Measurements from ENCODE around the gene FBLN1. TPM values are rescaled to one million over a fixed set of nuclear protein-coding genes. Genes with fewer than 3 reads are reported as not detected.
"Not testable (repeated sequence)": the region's sequence is repeated elsewhere in the genome, so short reads cannot be mapped to it uniquely, and the experiment has no call there.

The FBLN1 gene
- total RNA-seq, 1 donor: 0.27 TPM

DNA sequence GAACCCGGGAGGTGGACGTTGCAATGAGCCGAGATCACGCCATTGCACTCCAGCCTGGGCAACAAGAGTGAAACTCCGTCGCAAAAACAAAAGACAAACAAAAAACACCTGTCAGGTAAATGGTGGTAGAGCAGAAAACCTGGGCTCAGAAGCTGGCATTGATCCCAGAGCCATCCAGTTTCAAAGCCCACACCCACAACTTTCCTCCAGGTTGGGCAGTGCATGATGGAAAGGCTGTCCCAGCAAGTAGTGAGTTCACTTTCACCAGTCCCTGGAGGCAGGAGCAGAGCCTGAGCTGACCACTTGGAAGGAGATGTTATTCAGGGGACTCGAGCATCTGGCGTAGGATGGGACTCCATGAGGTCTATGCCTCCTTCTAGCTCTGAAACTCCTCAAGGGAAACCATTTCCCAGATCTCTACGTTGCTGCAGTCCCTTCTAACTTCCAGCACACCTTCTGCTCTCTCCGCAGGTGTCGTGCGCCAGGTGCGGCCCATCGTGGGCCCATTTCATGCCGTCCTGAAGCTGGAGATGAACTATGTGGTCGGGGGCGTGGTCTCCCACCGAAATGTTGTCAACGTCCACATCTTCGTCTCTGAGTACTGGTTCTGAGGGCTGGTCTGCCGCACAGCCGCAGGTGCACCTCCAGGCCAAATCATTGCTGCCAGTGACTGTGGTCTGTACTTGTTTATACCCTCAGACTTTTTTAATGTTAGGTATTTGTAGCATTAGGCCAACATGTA, 97.3 kb downstream of the FBLN1 start:
- no peak for DNase-seq (ENCODE audit: low read depth in 2 of 3, low spot score in 2 of 3)

DNA sequence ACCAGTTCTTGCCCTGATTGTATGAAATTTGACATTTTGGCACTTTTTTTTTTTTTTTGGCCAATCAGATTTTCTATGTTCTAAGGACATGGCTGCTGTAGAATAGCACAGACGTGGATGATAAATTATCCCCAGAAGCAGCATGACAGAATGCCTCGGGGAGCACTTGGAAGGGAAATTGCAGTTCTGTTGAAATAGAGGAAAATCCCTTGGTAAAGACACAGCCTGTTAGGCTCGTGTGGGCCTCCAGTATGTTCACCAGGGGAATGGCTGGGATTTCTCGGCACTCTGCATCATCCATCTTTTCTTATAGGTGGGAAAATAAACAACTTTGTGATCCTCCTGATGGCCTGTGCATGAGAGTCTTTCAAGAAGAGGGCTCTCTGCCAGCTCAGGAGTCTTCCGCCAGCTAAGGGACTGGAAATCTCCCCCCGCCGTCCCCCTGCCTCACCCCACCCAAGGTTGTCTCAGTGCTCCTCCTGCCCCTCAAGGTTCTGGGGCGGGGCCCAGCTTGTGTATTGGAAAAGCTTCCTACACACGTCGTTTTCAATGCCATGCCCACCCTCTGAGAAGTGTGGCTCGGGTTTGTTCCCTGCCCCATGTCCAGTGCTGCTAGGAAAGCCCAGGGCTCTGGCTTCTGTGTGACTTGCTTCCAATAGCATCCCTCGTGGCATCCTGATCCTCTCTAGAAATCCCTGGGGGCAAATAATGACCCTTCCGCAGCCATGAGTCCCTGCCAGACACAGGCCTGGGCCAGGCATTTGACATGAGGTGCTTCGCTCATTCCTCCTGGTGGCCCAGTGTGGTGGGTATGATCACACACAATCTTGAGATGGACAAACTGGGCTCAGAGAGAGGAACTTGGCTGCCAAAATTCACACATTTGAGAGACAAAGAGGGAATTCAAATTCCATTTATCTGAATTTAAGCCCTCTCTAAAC, 98.4 kb downstream of the FBLN1 start:
- DNase-seq (ENCODE audit: low read depth in 2 of 3, low spot score in 2 of 3): no peak

DNA sequence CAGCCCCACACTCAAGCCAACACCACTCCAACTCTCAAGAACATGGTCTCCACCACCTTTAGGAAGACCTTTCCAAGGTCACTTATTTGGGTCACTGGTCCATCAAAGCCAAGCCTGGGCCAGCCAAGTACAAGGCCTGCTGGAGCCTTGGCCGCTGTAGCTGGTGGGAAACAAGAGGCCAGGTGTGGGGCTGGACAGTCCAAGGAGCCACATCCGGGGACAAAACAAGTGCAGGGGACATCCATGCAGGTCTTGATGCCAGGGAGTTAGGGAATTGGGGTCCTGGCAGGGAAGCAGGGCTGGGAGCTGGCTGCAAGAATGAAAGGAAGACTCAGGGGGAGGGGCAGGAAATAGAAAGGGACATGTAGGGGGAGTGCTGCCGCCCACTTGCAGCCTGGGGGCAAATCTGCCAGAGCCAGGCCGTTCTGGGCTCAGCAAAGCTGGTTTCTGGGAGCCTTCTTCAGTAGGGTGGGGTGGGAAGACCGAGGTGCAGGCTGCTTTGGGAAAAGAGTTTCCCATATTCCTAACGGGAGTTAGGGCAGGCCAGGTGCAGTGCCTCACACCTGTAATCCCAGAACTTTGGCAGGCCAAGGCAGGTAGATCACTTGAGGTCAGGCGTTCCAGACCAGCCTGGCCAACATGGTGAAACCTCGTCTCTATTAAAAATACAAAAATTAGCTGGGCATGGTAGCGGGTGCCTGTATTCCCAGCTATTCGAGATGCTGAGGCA, 99.5 kb downstream of the FBLN1 start:
- no peak for DNase-seq (ENCODE audit: low read depth in 2 of 3, low spot score in 2 of 3)

DNA sequence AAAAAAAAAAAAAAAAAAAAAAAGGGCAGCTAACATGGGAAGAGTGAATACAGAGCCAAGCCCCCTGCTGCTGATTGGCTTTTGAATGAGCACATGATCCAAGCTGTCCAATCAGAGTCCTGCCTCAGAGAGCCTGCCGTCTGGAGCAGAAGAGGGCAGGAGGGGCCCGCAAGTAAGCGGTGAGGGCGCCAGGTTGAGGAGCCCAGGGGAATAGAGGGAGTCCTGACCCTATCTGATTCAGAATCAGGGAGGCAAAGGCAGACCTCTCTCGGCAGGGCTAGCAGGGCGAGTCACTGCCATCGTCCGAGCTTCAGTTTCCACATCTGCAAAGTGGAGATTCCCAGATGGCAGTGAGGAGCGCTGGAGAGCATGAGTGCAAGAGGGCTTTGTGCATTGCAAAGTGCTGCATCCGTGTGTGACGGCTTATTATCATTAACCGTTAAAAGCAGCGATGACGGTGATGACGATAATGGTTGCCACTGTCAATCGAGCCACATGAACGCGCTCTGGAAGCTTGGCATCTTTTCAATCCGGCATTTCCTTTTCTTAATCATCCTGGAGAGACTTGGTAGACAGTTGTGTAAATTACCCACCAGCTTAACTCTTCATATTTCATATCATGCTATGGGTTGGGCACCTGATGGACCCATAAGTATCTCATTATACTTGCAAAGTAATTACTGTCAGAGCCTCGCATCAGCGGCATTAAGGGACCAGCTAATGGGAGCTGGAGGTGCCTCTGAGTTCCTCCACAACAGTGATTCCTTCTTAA, 100.3 kb downstream of the FBLN1 start:
- peak in 1 of 3 donors; percentile 48 for DNase-seq (ENCODE audit: low read depth in 2 of 3, low spot score in 2 of 3)

DNA sequence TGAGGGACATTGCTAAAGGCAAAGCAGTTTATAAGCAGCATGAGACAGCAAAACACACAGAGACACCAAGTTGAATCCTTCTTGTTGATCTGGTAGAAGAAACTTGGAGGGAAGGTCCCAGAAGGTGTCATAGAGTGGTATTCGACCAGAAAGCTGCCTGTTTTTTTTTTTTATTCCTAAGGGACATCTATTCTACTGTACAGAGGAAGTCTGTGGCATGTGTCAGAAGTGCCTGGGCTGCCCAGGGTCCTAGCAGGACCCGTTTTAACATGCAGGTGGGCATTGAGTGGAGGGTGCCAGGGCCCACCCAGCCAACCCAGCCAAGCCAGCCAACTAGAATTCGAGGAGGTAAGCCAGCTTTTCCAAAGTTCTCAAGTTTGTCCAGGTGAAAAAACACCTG, 100.9 kb downstream of the FBLN1 start:
- DNase-seq (ENCODE audit: low read depth in 2 of 3, low spot score in 2 of 3): no peak

DNA sequence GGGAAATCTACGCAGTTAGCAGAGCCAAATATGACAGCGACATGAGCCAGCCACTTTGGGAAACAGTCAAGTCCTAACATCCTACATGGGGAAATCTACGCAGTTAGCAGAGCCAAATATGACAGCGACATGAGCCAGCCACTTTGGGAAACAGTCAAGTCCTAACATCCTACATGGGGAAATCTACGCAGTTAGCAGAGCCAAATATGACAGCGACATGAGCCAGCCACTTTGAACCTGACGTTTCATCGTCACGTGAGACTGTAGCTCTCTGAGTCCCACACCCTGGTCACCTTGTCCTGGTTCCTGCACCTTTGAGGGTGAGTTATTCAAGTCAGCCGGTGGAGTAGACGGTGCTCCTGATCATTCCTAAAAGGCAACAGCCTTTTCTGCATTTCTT, 105.4 kb downstream of the FBLN1 start:
- not testable (repeated sequence) for DNase-seq (ENCODE audit: low read depth in 2 of 3, low spot score in 2 of 3)

DNA sequence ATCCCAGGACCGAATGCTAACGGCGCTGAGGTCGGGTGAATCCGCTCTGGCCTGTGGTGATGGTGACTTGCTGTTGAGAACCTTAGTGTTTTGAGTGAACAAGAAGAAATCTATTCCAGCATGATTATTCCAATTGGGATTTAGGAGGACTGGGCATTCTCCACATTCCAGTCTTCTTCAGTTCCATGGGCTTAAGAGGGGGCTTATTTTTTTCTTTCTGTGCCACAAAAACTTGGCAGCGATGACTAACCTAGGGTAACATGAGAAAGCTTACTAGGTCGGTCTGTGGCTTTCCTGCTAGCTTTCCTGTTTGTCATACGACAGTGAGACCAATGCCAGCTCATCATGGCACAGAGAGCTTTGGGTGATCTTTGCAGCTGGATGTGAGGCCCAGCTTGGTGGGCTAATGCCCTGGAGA, 106.1 kb downstream of the FBLN1 start:
- peak in 2 of 3 donors; percentile 81 to 82 for DNase-seq (ENCODE audit: low read depth in 2 of 3, low spot score in 2 of 3)

DNA sequence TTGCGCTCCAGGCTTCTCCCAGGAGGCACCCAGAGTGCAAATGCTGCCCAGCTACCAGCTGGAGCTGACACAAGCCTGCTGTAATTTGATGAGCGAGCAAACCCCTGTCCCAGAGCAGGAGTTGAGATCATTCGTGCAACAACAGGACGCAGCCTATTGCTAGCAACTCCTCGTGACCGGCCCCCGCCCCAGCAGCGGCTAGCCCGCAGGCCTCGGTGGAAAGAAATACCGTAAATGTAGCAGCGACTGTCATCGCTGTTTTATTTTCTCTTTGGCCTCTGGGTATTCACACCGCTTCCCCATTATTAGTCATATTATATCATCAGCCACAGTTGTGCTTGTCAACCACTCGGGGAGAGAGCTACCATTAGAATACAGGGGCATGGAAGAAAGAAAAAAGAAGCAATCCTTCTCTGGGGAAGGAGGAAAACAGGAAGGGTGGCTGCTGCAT, 109.8 kb downstream of the FBLN1 start:
- DNase-seq (ENCODE audit: low read depth in 2 of 3, low spot score in 2 of 3): peak in 2 of 3 donors; percentile 57 to 59

DNA sequence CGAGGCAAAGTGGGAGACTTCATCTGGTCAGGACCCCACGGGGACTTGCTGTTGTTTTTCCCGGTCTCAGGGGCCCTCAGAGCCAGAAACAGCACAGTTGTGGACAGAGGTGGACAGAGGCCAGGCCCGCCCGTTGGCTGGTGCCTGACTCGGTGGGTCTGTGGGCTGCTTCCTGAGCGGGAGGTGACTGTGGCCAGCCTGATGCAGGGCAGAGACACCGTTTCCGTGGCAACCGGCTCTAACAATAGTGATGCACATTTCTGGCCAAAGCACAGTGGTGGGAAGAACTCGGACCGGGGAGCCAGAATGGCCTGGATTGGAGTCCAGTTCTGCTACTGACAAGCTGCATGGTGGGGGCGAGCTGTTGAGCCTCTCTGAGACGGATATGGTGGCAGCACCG, 110.3 kb downstream of the FBLN1 start:
- DNase-seq (ENCODE audit: low read depth in 2 of 3, low spot score in 2 of 3): no peak

DNA sequence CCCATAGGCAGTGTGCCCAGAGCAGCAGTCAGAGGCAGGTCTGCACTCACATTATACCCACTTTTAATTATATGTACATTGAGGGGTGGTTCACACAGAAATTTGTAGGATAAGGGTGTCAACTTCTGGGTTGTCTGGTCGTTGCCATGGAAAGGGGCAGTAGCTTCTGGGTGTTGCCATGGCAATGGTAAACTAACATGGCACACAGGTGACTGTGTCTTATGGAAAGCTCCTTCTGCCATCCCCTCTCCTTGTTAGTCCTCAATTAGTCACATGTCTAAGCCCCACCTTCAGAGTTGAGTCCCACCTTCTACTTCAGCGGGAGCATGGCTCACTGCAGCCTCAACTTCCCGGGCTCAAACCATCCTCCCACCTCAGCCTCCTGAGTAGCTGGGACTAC, 112.7 kb downstream of the FBLN1 start:
- DNase-seq (ENCODE audit: low read depth in 2 of 3, low spot score in 2 of 3): no peak

DNA sequence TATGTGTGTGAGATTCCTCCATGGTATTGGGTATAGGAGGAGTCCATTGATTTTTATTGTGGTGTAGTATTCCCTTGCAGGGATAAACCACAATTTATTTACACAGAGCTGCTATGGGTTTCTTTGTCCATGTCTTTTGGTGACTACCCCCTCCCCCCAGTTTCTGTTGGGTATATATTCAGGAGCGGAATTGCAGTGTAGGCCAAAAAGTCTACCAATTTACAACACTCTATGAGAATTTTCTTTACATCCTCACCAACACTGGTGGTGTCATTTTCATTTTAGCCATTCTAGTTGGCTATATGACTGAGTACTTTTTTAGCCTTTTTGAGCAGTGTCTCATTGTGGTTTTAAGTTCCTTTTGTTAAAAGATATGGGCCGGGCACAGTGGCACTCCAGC, 113.7 kb downstream of the FBLN1 start:
- DNase-seq (ENCODE audit: low read depth in 2 of 3, low spot score in 2 of 3): no peak

DNA sequence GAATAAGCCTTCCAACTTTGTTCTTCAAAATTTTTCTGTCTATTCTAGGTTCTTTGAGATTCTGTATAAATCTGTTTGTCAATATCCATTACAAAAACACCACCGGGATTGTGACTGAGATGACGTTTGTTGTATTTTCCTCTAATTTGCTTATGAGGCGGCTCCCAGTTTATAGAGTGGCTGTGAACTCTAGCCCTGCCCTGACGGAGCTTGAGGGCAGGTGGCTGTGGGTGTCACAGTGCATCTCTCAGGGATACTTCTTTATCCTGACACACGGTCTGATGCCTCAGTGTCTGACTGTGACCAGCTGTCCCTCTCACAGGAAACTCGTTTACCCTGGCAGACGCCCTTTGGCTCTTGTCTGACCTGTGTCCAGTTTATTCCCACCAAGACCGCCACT, 115.3 kb downstream of the FBLN1 start:
- DNase-seq (ENCODE audit: low read depth in 2 of 3, low spot score in 2 of 3): no peak

DNA sequence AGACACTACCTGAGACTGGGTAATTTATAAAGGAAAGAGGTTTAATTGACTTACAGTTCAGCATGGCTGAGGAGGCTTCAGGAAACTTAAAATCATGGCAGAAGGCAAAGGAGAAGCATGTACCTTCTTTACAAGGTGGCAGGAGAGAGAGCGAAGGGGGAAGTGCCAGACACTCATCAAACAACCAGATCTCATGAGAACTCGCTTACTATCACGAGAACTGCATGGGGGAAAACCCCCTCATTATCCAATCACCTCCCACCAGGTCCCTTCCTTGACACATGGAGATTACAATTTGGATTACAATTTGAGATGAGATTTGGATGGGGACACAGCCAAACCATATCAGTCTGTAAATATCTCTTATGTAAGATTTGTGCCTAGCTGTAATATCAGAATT, 118.0 kb downstream of the FBLN1 start:
- DNase-seq (ENCODE audit: low read depth in 2 of 3, low spot score in 2 of 3): peak in 1 of 3 donors; percentile 36

DNA sequence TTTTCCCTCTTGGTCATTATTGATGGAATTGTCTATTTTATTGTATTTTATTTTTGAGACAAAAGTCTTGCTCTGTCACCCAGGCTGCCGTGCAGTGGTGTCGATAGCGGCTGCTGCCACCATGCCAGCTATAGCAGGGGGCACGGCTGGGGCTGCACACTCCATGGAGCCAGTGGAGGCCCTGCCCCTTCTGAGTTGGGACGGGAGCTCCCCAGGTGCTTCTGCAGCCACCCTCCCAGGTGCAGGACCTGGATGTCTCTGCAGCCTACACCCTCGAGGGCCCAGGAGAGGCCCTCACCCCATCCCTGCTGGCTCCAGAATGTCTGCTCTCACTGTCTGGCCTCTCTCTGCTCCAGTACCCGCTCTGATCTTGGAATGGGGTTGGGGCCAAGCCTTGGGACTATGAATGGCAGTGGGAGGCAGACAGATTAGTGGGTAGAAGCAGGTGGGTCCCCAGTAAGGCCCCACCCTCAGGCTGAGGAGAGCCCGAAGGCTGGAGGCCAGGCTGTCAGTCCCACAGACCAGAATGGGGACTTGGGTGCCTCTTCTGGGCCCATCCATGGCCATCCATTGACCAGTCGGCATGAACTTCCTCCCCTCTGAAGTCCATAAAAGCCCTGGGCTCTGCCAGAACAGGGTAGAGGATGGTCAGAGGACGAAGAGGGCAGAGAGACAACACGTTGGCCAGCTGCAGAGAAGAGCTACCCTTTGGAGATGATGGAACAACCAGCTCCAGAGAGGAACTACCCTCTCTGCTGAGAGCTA, 119.3 kb downstream of the FBLN1 start:
- no peak for DNase-seq (ENCODE audit: low read depth in 2 of 3, low spot score in 2 of 3)

DNA sequence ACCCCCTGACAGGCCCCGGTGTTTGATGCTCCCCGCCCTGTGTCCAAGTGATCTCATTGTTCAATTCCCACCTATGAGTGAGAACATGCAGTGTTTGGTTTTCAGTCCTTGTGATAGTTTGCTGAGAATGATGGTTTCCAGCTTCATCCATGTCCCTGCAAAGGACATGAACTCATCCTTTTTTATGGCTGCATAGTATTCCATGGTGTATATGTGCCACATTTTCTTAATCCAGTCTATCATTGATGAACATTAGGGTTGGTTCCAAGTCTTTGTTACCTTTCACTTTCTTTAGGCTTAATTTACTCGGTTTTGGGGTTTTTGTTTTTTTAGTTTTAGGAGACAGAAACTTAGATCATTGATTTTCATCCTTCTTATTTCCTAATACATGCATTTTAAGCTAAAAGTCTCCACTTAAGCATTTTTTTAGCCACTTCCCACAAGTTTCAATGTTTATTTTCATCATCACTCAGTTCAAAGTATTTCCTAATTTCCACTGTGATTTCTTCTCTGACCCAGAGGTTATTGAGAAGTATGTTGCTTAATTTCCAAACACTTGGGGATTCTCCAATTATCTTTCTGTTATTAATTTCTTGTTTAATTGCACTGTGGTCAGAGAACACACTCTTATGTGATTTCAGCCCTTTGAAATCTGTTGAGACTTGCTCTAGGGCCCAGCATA, 120.9 kb downstream of the FBLN1 start:
- not testable (repeated sequence) for DNase-seq (ENCODE audit: low read depth in 2 of 3, low spot score in 2 of 3)

DNA sequence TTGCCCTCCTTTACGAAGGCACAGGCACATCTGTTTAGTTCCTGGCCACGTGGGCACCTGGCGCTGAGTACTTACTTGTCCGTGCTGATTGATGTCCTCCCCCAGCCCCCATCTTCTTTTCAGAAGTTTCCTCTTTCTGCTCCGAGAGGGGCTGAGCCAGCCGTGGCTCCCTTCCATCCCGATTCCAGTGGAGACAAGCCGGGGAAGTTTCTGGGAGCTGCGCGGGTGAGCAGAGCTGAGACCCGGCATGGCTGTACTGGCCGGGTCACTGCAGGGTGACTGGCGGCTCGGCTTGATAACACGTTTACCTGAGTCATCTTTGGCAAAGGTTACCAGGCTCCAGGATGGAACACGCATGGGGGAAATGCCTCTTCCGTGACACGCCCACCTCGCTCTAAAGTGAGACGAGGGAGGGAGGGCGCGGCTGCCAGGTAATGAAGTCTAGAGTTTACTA, 123.5 kb downstream of the FBLN1 start:
- DNase-seq (ENCODE audit: low read depth in 2 of 3, low spot score in 2 of 3): no peak

DNA sequence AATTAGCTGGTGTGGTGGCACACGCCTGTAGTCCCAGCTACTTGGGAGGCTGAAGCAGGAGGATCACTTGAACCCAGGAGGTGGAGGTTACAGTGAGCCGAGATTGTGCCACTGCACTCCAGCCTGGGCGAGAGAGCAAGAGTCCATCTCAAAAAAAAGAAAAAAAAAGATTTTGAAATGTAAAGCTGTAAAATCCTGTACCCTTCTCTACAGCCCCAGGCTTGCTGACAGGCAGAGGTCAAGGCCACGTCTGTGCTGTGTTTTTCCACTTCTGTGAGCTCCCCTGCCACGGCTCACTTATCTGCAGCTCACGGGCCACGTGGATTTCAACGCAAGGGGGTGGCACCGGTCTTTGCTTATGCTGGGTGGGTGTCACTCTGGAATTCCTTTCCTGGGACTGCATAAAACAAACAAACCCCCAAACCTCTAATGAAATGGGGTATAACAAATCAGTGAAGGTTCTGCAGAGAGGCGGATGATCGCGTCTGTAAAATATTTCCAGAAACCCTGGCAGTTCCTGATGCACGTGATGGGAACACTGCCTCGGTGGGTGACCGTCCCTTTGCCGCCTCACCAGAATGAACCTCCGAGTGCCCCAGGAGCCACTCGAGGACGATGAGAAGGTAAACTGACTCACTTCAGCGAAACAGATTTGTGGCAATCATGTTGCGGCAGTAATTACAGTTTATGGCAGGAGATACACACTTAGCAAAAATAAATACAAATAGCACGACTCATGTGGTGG, 125.0 kb downstream of the FBLN1 start:
- DNase-seq (ENCODE audit: low read depth in 2 of 3, low spot score in 2 of 3): no peak

DNA sequence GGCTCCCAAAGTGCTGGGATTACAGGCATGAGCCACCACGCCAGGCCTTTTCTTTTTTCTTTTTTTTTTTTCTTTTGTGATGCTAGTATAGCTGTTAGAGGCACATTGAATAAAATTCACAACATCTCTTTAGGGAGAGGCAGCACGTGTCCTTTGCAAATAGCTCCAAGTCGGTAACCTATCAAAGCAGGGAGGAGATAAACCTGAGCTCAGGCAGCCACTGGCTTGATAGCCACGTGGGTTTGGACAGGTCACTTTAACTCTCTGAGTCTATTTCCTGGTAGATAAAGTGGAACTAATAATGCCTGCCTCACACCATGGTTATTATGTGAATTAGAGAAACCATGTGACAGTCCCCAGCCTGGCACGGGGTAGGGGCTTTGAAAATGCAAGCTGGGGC, 125.8 kb downstream of the FBLN1 start:
- no peak for DNase-seq (ENCODE audit: low read depth in 2 of 3, low spot score in 2 of 3)

All from hematopoietic multipotent progenitor cell (in vitro differentiated cells).